HG02943 (cell line): ENCODE results near the gene AHNAK2.

Experiments
- ATAC-seq: cut with Tn5 transposase; IDR thresholded peaks from one replicate; pipeline ENCODE4 v1.9.1; 2021; ENCODE audit warnings: mild to moderate bottlenecking, low read depth, moderate library complexity; ENCODE audit not compliant: unreplicated experiment

AHNAK2 gene

DNA sequence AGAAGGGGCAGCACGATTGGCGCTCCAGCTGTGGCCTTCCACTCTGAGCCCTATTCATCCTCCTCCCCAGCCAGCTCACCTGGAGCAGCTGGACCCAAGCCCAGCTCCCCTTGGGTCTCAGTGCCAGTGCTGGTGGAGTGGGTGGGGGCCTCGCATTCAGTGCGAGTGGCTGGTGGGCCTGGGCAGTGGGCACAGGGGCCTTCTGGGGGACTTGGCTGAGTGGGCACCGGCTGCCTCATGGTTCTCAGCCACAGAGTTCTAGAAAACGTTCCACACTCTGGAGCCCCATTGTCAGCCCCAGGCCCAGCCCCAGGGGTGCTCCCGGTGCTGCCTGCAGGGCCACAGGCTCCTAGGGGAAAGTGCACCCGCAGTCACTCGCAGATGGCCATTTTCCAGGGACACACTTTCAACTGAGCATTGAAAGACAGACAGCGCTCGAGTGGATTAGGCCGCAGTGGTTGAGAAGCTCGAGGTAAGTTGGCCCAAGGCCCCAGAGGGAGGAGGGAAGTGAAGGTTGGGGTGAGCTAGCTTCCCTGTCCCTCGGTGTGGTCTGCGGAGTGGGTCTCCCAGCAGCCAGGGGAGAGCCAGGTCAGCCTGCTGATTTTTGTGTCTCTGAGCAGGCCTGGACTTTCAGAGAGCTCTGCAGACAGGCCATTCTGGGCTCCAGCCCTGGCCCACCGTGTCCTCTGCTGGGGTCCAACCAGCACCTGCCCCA, 11.2 kb upstream of the AHNAK2 start:
- no peak for ATAC-seq

GRCh38 chr14:104986487-104987164, 8.5 kb upstream of the AHNAK2 start:
- no peak for ATAC-seq

DNA sequence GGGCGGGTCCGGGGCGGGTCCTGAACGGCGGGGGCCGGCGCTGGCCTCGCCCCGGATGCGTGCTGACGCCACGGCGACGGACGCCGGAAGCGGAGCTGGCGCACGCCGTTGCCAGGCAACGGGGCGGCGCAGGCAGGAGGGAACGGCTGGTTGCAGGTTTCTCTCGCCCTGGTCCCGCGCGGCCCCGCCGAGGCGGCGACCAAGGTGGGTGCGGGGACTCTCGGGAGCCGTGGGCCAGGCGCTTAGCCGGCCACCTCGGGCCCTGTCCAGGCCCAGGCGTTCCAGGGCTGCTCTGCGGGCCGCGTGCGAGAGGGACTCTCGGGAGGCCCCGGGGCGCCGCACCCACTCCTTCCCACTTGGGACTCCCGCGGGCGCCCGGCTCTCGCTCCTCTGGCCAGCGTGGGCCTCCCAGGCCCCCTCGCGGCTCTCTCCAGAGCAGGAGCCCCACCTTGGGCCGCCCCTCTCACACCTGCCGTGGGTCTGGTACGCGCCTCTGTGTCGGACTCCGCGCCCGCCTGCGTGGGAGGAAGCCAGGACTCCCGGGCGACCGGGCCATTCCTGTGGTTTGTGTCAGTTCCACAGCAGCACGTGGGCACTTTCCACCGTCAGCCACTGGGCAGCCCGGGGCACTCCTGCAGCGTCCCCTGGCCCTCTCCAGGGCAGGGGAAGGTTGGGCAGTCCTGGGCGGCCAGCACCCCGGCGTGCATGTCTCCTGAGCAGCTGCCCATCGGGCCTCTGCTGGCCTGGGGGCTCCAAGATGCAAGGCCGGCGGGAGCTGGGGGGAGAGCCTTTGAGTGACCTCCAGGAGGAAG, 7.7 kb upstream of the AHNAK2 start, which contains the start of gene CLBA1:
CLBA1 (plus strand) TSS at position 114 of the 812 bp plus-strand sequence; CDS start at position 758, 644 bp downstream.
- peak; percentile 83 for ATAC-seq

DNA sequence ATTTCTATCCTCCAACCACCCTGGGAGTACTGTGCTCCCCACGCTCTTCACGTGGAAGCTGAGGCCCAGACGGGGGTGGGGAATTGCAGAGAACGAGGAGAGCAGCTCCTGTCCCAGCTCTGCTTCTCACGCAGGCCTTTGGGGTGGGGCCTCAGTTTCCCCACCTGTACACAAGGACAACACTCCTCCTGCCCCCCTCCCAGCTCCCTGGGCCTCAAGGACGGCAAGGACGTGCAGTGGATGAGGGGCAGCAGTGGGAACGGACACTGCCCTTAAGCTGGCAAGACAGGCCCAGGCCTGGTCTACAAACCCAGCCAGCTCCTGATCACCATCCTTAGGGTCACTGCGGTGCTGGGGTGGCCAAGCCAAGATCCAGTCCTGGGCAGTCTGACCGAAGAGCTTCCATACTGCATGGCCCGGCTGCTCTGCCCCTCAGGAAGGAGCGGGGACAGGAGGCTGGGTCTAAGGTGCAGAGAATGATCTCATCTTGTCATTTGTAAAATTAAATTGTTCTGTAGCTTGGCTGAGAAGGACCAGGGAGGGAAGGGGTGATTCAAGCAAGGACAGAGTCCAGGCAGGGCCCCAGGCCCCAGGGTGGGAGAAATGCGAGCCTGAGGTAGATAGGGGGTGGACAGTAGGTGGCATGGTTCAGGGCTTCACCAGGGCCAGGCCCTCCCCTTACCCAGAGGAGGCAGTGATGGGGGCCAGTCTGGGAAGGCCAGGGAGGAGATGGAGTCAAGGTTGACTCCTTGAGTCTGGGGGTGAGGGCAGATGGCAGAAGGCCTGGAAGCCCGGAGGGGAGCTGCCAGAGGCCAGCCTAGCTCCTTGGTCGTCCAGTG, 6.1 kb upstream of the AHNAK2 start:
- ATAC-seq = no peak

DNA sequence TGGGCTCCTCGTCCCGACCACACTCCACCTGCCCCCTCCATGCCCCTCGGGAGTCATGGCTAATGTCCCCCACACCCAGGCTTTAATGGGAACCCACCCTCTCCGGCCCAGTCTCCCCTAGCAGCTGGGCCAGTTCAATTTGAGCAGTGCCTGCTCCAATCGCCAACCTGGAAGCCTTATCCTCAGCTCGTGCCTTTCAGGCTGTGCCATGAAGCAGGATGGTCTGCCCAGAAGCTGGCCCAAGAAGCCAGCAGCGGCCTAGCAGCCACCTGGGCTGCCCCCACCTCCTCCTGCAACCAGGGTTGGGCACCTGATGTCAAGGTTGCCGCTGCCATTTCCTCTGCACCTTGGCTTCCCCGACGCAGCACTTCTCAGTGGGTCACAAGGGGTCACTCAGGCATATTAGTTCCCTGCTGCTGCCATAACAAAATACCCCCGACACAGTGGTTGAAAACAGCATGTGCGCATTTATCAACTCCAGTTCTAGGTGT, 5.1 kb upstream of the AHNAK2 start:
- ATAC-seq = no peak

- no peak for ATAC-seq
Measured at GRCh38 chr14:104982548-104983230, 4.5 kb upstream of the AHNAK2 start.

- no peak for ATAC-seq
Measured at GRCh38 chr14:104981699-104982541, 3.7 kb upstream of the AHNAK2 start.

DNA sequence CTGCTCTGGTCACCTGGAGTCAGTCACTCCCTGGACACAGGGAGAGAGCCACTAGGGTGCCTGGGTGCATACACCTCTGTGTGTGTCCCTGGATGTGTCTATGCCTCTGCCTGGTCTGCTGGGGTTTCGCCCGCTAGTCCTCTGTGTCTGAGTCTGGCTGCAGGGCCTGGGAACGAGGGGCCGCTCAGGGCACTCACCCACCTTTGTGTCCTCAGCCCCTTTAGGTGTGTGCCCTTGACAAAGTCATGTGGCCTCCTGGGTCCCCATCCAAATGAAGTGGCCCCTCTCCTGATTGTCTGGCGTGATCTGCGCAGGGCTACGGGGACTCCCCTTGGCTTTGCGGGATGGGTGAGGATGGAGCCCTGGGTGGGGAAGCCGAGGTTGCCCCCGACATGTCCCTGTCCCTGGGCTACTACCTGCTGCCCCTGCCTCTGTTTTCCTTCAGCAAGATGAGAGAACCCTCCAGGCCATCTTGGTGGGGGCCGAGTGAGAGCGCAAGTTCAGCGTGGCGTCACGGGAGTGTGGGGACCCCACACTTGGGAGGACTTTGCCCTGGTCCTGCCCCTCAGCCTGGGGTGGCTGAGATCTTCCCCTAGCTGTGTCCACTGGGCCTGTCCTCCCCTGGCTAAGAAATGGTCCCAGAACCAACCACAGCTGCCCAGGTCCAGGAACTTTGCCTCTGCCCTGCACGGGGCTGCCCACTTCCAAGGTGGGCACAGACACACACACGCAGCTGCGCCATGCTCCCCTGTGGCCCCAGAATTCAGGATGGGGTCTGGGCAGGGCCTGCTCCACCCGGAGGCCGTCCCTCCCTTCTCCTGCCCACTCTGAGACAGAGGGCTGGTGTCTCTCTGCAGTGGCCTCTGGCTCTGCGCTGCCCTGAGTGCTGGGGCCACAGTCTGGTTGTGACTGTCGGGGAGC, 2.7 kb upstream of the AHNAK2 start:
- ATAC-seq = no peak

- ATAC-seq = no peak
Measured at GRCh38 chr14:104979758-104980610, 1.8 kb upstream of the AHNAK2 start.

GRCh38 chr14:104978746-104979691, 845 bp upstream of the AHNAK2 start:
- no peak for ATAC-seq

DNA sequence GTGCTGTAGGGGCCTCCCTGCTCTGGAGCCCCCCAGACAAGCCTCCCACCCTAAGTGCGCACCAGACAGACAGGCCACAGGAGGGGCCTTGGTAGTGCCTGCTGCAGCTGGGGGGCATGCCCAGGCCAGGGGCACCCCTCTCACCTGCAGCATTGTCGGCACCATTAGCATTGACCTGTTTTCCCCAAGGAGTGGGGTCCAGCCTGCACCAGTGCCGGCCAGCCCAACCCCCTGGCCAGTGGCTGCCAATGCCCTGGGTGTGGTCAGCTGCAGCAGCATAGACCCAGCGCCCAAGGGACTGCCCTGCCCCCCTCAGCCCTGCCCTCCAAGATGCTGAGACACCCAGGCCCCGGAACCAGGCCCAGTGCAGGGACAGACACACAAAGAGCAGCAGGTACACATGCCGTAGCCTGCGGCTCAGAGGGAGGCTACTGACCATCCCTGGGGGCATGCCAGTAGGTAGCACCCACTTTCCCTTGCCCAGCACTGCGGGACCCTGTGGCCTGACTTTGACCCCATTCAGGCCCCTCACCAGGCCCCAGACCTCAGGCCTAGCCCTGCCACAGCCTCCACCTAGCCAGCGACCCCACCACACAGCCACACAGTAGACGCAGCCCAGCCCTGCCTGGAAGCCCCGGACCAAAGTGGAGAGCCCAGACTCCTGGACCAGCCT, 1.0 kb downstream of the AHNAK2 start:
- ATAC-seq = no peak

DNA sequence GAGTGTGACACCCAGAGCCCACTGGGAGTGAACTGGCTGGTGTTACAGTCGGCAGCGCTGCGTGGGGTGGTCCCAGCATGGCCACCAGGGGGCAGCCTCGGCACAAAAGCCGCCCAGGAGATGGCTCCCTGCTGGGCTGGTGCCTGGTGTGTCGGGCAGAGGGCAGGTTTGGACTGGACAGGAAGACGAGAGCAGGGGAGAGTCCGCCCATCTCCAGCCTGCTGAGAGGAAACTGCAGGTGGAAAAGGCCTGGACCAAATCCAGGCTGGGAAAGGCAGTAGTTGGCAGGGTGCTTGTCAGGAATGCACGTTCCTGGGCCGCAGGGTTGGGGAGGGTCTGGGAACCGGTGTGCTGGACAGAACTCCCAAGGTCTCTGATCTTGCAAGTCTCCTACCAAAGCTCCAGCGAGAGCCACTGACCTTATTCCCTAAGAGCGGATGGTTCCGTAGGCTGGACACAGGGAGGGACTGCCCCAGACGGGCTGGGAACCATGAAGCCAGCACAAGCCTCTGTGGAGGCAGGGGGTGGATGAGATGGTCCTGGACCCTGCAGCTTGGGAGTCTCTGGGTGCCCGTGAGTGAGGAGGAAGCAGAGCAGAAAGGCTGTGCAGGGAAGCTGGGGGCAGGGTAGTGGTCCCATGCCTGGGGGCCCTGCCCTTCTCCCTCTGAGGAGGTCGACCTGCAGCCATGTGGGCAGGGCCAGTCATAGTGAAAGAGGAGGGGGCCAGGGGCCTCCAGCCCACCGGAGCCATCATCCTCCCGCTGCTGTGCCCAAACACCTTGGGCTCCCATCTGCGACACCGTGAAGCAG, 1.8 kb downstream of the AHNAK2 start:
- ATAC-seq = no peak

GRCh38 chr14:104975481-104976197, 2.5 kb downstream of the AHNAK2 start:
- no peak for ATAC-seq
